Activated CD4-positive, CD25-positive, alpha-beta regulatory T cell treated with anti-CD3 and anti-CD28 coated beads, Interleukin-2, amount 50 U/mL, for 24 hours (primary cell): Measurements from ENCODE around the gene TAF9.
"Not testable (repeated sequence)": the region's sequence is repeated elsewhere in the genome, so short reads cannot be mapped to it uniquely, and the experiment has no call there.

Source experiments
- ATAC-seq, 2 donors: fragments of 150-1000 bp; cut with Tn5 transposase; one replicate each; pipeline ENCODE4 v1.10.0; 2021; ENCODE audit warnings: mild to moderate bottlenecking in 1 of 2, moderate library complexity in 1 of 2

Gene TAF9, protein sequence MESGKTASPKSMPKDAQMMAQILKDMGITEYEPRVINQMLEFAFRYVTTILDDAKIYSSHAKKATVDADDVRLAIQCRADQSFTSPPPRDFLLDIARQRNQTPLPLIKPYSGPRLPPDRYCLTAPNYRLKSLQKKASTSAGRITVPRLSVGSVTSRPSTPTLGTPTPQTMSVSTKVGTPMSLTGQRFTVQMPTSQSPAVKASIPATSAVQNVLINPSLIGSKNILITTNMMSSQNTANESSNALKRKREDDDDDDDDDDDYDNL

DNA sequence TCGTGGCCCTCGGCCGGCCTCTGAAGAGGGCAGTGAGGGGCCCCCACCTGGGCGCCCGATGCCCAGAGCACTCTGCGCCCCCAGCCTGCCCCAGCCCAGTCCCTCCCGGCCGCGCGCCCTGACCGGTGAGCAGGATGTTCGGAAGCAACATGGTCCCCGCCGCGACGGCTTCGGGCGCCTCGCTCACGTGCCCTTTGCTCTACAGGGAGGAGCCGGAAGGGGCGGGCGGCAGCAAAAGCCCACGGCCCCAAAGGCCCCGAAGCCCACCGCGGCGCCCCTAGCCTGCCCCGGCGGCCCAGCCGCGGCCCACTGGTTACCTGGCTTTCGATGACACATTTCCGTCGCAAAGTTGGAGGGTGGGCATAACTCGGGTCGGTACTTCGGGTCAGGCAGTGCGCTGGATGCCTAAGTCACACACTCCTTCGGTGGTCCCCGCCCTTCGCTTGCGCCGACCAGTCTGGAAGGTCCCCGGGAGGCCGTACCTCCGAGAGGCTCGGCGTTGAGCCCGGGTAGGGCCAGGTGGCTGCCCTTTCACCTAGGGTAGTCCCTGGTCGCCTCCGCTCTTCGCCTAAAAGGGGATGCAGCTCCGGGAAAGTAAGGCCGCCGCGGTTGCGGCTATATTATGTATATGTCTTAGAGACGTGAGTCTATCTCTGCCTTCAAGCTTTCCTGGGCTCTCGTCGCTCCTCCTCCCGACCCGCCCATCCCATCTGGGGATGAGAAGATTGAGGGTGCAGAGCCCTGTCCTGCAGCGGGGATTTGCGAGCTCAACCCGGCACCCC is at the start of gene TAF9, which contains the start of the genes AK6 and RAD17:
TSS of gene TAF9 (minus strand) at position 181 of the 782 bp plus-strand sequence. CDS start 3,783 bp downstream, outside the sequence.
TSS of gene AK6 (minus strand) at position 181 of the 782 bp plus-strand sequence. CDS start at position 151, 30 bp downstream.
TSS of gene RAD17 (plus strand) at position 479 of the 782 bp plus-strand sequence. CDS start 2,391 bp downstream, outside the sequence.
- peak; percentile 92 to 94 for ATAC-seq

DNA sequence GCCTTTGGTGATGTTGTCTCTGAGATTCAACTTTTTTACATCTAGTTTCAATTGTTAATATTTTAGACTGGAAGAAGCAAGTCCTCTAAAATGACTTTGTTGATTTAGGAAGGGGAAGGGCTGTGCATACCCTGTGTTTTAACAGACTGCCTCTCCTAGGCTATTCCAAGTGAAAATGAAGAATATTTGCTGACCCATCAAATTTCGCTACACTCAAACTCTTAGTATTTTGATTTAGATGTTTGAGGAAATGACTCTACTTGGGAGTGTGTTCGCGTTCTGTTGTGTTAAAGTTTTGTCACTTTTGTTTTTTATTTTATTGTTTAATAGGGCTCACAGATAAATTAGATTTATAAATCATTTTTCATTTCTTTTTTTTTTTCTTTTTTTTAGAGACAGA is 49.2 kb upstream of the TAF9 start:
- no peak for ATAC-seq

DNA sequence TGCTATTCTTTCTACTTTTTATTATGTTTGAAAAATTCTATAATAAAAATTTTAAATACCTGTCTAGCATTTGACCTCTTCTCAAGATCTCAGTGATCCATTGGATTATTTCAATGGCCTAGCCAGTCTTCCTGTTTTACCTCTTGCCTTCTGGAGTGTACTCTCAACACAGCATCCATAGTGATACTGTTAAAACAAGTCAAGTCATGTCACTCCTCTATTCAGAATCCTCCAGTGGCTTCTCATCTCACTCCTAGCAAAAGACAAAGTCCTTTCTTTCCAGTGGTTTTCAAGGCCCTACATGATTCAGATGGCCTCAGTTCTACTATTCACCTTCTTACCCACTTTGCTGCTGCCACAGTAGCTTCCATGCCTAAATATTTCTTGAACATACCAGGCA is 47.4 kb upstream of the TAF9 start:
- no peak for ATAC-seq

DNA sequence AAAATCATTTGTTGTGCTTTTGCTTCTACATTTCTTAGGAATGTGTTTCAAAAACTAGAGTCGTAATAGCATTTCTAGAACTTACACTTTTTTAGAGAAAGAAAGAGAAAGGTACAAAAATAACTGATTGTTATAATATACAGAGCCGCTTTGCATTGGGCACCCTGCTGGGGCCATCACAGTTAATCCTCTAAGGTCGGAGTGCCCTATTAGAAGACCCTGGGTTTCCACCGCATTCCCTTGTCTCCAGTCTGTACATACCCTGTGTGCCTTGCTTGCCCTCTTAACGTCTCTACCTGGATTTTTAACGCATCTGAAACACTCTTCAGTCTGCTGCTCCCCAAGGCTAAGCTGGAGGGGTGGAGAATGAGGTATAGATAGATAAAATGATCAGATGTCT is 46.9 kb upstream of the TAF9 start:
- ATAC-seq: no peak

DNA sequence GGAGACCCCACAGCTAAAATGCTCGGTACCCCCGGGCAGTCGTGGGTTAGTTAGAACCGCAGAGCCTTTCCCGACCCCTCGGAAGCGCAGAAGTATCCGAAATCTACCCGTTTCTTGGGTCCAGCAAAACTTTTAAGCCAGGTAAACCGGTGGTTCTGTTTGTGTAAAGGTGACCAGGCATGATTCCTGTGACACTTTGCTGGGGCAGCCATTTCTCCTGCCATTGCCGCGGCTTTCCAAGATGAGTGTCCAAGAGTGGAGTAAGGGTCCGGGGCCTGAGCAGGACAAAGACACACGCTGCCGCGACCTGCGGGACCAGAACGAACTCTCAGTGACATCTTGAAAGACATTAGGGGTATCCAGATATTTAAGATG is 46.3 kb upstream of the TAF9 start:
- no peak for ATAC-seq

DNA sequence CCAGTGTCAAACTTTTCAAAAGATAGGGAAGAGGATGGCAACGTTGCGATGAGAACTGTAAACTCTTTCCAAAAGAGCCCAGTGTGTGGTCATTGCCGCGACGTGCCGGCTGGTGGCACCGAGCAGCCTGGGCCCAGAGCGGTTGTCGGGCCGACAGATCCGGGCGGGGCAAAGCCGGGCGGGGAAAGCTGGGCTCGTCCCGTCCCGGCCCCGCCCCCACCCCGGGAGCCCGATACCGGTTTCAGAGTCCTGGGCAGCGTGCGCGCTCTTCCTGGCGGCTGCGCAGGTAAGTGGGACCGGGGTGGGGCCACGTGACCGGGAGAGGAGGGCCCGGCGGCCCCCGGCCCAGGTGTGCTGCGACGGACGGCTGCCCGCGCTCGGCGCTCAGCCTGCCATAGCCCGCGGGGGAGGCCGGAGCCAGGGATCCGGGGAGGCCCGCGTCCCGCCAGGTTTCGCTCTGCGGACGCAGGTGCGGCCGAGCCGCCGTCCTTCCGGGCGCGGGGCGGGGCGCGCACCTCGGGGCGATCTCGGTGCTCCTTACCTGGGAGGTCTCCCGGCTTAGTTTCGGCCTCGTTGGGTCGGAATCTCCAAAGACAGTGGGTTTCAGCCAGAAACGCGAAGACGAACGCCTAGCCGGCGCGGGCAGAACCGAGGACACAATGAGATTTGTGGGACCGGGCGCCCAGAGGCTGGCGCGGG is 45.7 kb upstream of the TAF9 start, which contains the start of gene MARVELD2:
TSS of gene MARVELD2 (plus strand) at position 232 of the 699 bp plus-strand sequence. CDS start 4,270 bp downstream, outside the sequence.
- ATAC-seq: peak; percentile 75 to 76

DNA sequence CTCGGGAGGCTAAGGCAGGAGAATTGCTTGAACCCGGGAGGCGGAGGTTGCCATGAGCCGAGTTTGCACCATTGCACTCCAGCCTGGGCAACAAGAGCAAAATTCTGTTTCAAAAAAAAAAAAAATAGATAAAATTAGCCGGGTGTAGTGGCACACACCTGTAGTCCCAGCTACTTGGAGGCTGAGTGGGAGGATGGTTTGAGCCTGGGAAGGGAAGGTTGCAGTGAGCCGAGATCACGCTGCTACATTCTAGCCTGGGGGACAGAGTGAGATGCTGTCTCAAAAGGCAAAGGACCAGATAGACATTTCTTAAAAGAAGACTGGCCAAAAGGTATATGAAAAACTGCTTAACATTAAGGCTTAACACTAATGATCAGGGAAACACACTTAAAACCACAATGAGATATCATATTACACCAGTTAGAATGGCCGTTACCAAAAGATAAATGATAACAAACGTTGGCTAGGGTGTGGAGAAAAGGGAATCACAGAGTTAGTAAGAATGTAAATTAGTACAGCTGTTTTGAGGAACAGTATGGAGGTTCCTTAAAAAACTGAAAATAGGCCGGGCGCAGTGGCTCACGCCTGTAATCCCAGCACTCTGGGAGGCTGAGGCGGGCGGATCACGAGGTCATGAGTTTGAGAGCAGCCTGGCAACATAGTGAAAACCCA is 35.5 kb upstream of the TAF9 start:
- ATAC-seq: no peak

DNA sequence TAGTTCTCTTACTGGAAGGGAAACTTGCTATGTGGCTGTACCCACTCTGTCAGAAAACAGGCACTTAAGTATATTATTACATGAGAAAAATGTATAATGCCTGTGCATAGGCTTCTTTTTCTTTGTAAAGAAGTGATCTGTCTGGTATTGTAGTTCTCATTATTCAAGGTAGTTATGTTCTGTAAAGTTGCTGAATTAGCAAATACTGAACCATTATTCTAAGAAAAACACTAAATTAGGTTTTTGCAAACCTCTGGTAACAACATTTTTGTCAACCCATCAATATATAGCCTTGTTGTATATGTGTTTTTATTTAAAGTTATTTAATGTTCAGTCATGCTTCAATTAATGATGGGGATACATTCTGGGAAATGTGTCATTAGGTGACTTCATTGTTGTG is 9.1 kb upstream of the TAF9 start:
- ATAC-seq: no peak

DNA sequence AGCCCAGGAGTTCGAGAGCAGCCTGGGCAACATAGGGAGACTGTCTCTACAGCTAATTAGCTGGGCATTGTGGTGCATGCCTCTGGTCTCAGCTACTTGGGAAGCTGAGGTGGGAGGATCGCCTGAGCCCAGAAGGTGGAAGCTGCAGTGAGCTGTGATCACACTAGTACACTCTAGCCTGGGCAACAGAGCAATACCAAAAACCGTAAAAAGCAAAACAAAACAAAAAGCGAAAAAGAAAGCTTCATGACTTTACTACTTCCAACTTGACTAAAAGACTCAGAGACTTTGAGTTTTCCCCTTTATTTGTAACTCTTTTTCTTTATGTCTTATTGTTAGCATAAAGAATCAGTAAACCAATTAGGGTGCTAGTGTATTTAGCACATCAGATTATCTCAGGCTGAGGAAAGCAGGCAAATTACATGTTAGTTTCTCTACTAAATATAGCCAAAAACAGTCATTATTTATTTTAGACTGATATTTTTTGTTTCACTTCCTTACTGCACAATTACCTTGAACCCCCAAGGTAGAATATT is 5.7 kb upstream of the TAF9 start:
- no peak for ATAC-seq

DNA sequence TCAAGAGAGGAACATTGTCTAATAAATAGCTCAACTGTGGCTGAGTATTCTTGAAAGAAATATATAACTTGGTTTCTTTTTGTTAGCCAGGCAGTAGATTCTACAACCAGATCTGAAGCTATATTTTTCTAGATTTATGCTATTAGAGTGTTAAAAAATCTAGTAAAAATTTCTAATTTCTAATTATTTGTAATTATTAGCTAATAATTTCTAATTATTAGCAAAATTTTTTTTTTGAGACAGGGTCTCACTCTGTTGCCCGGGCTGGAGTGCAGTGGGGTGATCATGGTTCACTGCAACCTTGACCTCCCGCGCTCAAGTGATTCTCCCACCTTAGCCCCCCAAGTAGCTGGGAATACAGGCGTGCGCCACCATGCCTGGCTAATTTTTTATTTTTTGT is 3.1 kb upstream of the TAF9 start:
- no peak for ATAC-seq

DNA sequence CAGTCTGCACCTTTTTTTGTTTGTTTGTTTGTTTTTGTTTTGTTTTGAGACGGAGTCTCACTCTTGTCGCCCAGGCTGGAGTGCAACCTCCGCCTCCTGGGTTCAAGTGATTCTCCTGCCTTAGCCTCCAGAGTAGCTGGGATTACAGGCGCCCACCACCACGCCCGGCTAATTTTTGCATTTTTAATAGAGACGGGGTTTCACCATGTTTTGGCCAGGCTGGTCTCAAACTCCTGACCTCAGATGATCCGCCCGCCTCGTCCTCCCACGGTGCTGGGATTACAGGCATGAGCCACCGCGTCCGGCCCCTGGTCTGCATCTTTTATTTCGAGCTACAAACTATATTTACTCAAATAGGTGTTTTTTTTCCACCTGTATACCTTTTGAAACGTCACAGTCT is 1.0 kb upstream of the TAF9 start:
- ATAC-seq: not testable (repeated sequence)

DNA sequence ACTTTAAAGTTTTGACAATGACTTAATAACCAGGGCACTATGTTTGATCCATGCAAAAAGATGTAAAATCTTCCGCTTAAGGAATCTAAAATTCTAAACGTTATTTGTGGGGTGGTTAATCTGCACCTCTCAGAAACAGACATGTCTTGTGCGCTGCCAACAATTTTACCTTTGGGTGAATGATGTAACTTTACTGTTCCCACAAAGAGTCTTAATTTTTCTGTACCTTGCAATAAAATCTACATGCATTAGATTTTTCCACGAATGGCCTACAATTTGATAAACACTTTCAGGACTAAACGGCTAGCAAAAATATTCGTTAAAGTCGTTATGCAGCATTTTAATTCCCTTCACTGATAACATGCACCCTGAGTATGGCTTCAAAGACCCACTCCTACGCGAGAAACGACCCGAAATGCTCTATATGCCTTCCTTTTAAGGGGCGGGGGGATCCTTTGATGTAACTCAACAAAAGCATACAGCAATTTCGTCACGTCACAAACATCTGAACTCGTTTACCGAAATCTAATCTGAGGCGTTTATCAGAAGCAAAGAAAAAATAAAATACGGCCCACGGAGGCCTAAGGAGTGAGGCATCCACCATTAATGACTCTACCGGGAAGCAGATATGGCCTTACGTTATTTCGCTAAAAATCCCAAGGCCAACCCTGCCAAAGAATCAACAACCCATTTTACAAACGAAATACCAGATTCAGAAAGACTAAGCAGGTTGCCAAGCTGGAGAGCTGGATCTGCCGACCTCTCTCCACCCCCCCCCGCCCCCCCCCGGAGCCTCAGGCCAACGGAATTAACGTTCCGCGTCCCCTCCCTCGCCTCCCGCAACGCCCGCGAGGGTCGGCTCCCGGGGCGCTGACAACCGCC is 621 bp downstream of the TAF9 start:
- peak; percentile 18 to 22 for ATAC-seq

DNA sequence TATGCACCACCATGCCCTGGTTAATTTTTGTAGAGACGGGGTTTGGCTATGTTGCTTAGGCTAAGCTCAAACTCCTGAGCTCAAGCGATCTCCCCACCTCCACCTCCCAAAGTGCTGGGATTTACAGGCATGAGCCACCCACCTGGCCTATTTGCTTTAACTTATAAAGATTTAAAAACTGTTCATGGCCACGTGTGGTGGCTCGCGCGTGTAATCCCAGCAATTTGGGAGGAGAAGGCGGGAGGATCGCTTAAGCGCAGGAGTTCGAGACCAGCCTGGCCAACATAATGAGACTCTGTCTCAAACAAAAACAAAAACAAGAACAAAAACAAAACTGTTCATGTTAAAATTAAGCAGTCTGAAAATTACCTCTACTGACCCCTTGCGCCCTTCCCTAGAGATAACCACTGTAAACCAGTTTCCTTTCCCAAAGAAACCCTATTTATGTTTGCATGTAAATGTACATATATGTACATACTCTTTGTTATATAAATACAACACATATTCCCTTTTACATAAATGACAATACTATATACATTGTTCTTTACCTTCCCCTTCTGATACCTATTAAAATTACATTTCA is 1.5 kb downstream of the TAF9 start:
- no peak for ATAC-seq

DNA sequence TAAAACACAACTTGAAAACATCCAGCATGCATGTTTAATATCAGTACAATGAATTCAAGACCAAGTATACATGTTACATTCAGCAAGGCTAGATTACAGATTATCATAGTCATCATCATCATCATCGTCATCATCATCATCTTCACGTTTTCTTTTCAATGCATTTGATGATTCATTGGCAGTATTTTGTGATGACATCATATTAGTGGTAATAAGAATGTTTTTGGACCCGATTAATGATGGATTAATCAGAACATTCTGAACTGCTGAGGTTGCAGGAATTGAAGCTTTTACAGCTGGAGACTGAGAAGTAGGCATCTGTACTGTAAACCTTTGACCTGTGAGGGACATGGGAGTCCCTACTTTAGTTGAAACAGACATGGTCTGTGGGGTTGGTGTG is 4.5 kb downstream of the TAF9 start:
- ATAC-seq: no peak

DNA sequence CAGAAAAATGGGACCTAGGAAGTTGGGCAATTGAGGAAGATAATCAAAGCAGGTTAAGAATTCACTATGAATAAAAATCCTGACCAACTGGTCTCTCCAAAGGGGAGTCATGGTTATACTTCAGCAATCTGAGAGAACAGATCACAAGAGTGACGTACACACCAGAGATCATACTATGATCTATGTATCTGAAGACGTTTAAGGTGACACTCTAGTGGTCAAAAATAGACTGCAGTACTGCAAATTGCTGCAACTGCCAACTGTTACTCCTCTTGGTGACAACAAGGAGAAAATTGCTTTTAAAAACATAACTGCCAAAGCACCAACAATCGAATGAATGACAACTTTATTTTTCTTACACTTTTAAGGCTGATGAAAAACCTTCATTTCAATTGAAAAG is 4.9 kb downstream of the TAF9 start:
- ATAC-seq: no peak

DNA sequence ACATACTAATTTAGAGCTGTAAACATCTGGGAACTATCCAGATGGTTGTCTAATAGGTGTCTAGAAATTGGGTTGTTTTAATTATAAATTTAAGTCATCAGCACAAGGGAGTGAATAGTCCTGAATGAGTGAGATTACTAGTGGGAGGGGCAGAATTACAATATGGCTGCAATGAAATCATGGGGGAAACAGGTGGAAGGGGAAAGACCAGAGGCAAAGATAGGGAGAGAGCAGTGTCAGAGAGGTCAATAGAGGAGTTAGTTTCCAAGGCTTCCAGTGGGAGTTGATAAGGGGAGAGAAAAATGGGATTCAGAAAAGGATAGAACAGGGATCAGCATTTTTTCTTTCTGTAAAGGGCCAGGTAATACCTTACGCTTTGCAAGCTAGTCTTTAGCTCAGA is 8.9 kb downstream of the TAF9 start:
- ATAC-seq: no peak

DNA sequence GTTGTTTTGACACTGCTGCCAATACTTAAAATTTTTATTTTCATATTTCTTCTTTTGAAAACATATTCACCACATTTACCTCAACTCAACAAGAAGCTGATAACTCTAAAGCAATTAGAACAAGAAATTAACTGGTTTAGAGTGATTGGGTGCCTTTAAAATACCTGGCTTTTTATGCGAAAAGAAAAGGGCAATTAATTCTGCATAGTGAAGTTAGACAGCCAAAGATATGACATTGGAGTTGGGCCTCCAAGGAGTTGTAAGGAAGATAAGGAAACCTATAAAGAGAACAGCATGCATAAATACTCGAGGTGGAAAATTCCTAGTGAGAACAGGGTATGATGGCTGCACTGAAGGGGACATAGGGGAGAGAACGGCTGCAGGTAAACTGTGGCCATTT is 9.6 kb downstream of the TAF9 start:
- no peak for ATAC-seq

DNA sequence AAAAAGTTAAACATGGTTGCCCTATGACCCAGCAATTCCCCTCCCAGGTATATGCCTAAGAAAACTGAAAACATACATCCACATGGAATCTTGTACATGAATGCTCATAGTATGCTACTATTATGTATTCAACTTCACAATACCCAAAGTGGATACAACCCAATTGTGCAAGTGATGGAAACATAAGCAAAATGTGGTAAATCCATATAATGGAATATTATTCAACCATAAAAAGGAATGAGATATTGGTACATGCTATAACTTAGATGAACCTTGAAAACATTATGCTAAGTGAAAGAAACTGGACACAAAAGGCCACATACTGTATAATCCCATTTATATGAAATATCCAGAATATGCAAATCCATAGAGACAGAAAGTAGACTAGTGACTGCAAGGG is 18.7 kb downstream of the TAF9 start:
- ATAC-seq: no peak

DNA sequence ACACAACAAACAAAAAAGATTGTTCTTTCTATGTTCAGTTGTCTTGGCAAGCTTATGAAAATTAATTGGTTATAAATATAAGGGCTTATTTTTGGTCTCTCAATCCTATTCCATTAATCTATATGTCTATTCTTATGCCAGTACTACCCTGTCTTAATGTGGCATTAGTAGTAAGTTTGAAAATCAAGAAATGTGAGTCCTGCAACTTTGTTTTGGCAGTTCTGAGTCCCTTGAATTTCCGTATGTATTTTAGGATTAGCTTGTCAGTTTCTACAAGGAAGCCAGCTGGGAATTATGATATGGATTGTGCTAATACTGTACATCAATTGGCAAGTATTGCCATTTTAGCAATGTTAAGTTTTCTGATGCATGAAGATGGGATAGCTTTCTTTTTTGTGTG is 26.2 kb downstream of the TAF9 start:
- no peak for ATAC-seq

DNA sequence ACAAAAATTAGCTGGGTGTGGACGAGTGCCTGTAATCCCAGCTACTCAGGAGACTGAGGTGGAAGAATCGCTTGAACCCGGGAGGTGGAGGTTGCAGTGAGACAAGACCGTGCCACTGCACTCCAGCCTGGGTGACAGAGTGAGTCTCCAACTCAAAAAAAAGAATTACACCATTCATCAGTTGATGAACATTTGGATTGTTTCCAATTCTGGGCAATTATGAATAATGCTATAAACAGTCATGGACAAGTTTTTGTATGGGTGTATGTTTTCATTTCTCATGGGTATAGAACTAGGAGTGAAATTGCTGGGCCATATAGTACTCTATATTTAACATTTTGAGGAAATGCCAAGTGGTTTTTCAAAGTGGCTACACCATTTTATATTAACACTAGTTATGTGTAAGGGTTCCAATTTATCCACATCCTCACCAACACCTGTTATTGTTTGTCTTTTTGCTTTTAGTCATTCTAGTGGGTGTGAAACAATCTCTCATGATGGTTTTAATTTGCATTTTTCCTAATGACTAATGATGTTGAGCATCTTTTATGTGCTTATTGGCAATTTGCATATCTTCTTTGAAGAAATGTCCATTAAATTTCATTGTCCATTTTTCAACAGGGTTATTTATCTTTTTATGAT is 27.7 kb downstream of the TAF9 start:
- ATAC-seq: peak in 1 of 2 donors; percentile 48
